Measurements from ENCODE around the gene FOXP1. TPM values are rescaled to one million over a fixed set of nuclear protein-coding genes. Genes with fewer than 3 reads are reported as not detected.

Gene FOXP1
- polyA plus RNA-seq, 1 donor from 2014 or later, result 5.6 TPM

GRCh38 chr3:71282976-71283375, 300.6 kb downstream of the FOXP1 start:
- Histone ChIP-seq H3K4me2 (ENCODE audit: low read length) (no peak overlapping the region), H3F3A (ENCODE audit: insufficient read depth, low read length, poor library complexity, severe bottlenecking) (no peaks in the 10 kb centered on the region), H4K20me1 (ENCODE audit: insufficient read depth) (no peaks in the 10 kb centered on the region), H3K9me2 (ENCODE audit: insufficient read depth, low read length) (no peaks in the 10 kb centered on the region), H3K27ac (ENCODE audit: low read length) (no peak overlapping the region), H2AFZ (ENCODE audit: low read depth, low read length) (no peak overlapping the region), H3K9me3 (ENCODE audit: low read length) (no peaks in the 10 kb centered on the region), H3K36me3 (ENCODE audit: insufficient read depth, low read length) (no peaks in the 10 kb centered on the region), H3K27me3 (ENCODE audit: insufficient read depth, low read depth, low read length) (no peaks in the 10 kb centered on the region), H3K4me3 (ENCODE audit: low read length) (no peak overlapping the region), H3K9ac (ENCODE audit: low read length) (no peak overlapping the region), H3K79me2 (replicated peaks; ENCODE audit: insufficient read depth, low read length) (no peaks in the 10 kb centered on the region)
- no peak for TF ChIP-seq SMC3 (conservative IDR thresholded peaks at IDR 0.05; ENCODE audit: poor library complexity)
- no peak for TF ChIP-seq EP300 (conservative IDR thresholded peaks at IDR 0.05; ENCODE audit: poor library complexity, severe bottlenecking)
- TF ChIP-seq MXI1 (conservative IDR thresholded peaks at IDR 0.05; ENCODE audit: poor library complexity, severe bottlenecking), result no peak
- TF ChIP-seq RAD21 (conservative IDR thresholded peaks at IDR 0.05), result no peak
- TF ChIP-seq REST (IDR thresholded peaks at IDR 0.05; ENCODE audit: borderline replicate concordance), result no peak
- TF ChIP-seq CTCF (IDR thresholded peaks at IDR 0.05; ENCODE audit: poor library complexity, severe bottlenecking), result no peak
- no peak for TF ChIP-seq EZH2 (IDR thresholded peaks at IDR 0.05; ENCODE audit: borderline replicate concordance, insufficient read depth, low read length, poor library complexity, severe bottlenecking)
- no peak for TF ChIP-seq TAF1 (IDR thresholded peaks at IDR 0.05; ENCODE audit: low read depth)
- no peak for TF ChIP-seq POLR2AphosphoS5 (IDR thresholded peaks at IDR 0.05)

DNA sequence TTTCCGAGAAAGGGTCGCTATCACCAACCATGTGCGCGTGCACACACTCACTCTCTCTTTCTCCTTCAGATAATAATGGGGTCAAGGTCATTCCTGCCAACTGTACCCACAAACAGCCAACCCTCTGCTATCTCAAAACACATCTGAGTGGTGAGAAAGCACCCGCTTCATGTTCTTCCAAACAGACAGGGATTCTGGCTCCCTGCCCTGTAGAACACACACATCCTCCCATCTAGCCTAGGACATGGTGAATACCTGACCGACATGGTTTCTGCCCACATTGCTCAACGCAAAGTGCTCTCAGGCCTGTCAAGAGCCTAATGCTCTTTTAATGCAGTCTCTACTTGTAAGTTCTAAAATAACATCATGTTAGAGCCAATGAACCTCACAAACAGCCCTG, 302.2 kb downstream of the FOXP1 start:
- H4K20me1 ChIP-seq (ENCODE audit: insufficient read depth), result no peaks in the 10 kb centered on the region
- no peak overlapping the region for H3K4me2 ChIP-seq (ENCODE audit: low read length)
- H3F3A ChIP-seq (ENCODE audit: insufficient read depth, low read length, poor library complexity, severe bottlenecking), result no peaks in the 10 kb centered on the region
- no peak overlapping the region for H2AFZ ChIP-seq (ENCODE audit: low read depth, low read length)
- no peak overlapping the region for H3K9ac ChIP-seq (ENCODE audit: low read length)
- no peaks in the 10 kb centered on the region for H3K9me2 ChIP-seq (ENCODE audit: insufficient read depth, low read length)
- H3K27me3 ChIP-seq (ENCODE audit: insufficient read depth, low read depth, low read length), result no peaks in the 10 kb centered on the region
- no peak overlapping the region for H3K27ac ChIP-seq (ENCODE audit: low read length)
- no peak overlapping the region for H3K4me3 ChIP-seq (ENCODE audit: low read length)
- no peaks in the 10 kb centered on the region for H3K9me3 ChIP-seq (ENCODE audit: low read length)
- no peak for TF ChIP-seq EP300 (conservative IDR thresholded peaks at IDR 0.05; ENCODE audit: poor library complexity, severe bottlenecking)
- TF ChIP-seq POLR2AphosphoS5 (IDR thresholded peaks at IDR 0.05), result no peak
- no peak for TF ChIP-seq REST (IDR thresholded peaks at IDR 0.05; ENCODE audit: borderline replicate concordance)
- TF ChIP-seq TAF1 (IDR thresholded peaks at IDR 0.05; ENCODE audit: low read depth), result no peak
- no peak for TF ChIP-seq CTCF (IDR thresholded peaks at IDR 0.05; ENCODE audit: poor library complexity, severe bottlenecking)
- TF ChIP-seq RAD21 (conservative IDR thresholded peaks at IDR 0.05), result no peak
- TF ChIP-seq SMC3 (conservative IDR thresholded peaks at IDR 0.05; ENCODE audit: poor library complexity), result no peak
- no peak for TF ChIP-seq MXI1 (conservative IDR thresholded peaks at IDR 0.05; ENCODE audit: poor library complexity, severe bottlenecking)
- no peak for TF ChIP-seq EZH2 (IDR thresholded peaks at IDR 0.05; ENCODE audit: borderline replicate concordance, insufficient read depth, low read length, poor library complexity, severe bottlenecking)
- no peaks in the 10 kb centered on the region for H3K79me2 ChIP-seq (replicated peaks; ENCODE audit: insufficient read depth, low read length)
- H3K36me3 ChIP-seq (ENCODE audit: insufficient read depth, low read length), result no peaks in the 10 kb centered on the region
